Parathyroid adenoma (tissue), 2 donors: ENCODE data around the gene RERE.

Experiments
- H2AFZ ChIP-seq: fragments of 300-600 bp; sonication (generic); one replicate; pipeline ENCODE4 v1.7.0; 2017; ENCODE audit warnings: antibody characterized with exemption, mild to moderate bottlenecking
- H3K27ac ChIP-seq: fragments of 300-600 bp; sonication (generic); one replicate; pipeline ENCODE4 v1.7.0; 2017
- H3K27me3 ChIP-seq: fragments of 300-600 bp; sonication (generic); one replicate; pipeline ENCODE4 v1.7.0; 2017; ENCODE audit warnings: low read length; ENCODE audit not compliant: control insufficient read depth, insufficient read depth
- H3K36me3 ChIP-seq: fragments of 300-600 bp; sonication (generic); one replicate; pipeline ENCODE4 v1.7.0; 2017; ENCODE audit warnings: low read length; ENCODE audit not compliant: control insufficient read depth, insufficient read depth
- H3K4me1 ChIP-seq: fragments of 300-600 bp; sonication (generic); one replicate; pipeline ENCODE4 v1.7.0; 2017; ENCODE audit warnings: control low read depth
- H3K4me2 ChIP-seq: fragments of 300-600 bp; sonication (generic); one replicate; pipeline ENCODE4 v1.7.0; 2017; ENCODE audit warnings: low read length
- H3K4me3 ChIP-seq: fragments of 300-600 bp; sonication (generic); one replicate; pipeline ENCODE4 v1.7.0; 2017; ENCODE audit warnings: low read depth, low read length
- H3K79me2 ChIP-seq: fragments of 300-600 bp; sonication (generic); one replicate; pipeline ENCODE4 v1.7.0; 2017; ENCODE audit warnings: control low read depth
- H3K9ac ChIP-seq: fragments of 300-600 bp; sonication (generic); one replicate; pipeline ENCODE4 v1.7.0; 2017; ENCODE audit warnings: mild to moderate bottlenecking
- H3K9me3 ChIP-seq: fragments of 300-600 bp; sonication (generic); one replicate; pipeline ENCODE4 v1.7.0; 2017; ENCODE audit warnings: low read length; ENCODE audit not compliant: control insufficient read depth
- TF ChIP-seq, protein P1 (sequence below): fragments of 300-600 bp; sonication (generic); IDR thresholded peaks from one replicate; pipeline ENCODE4 v1.7.0; 2017; ENCODE audit warnings: antibody characterized with exemption, mild to moderate bottlenecking
- donor health status: primary hyperparathyroidism.

RERE gene

DNA sequence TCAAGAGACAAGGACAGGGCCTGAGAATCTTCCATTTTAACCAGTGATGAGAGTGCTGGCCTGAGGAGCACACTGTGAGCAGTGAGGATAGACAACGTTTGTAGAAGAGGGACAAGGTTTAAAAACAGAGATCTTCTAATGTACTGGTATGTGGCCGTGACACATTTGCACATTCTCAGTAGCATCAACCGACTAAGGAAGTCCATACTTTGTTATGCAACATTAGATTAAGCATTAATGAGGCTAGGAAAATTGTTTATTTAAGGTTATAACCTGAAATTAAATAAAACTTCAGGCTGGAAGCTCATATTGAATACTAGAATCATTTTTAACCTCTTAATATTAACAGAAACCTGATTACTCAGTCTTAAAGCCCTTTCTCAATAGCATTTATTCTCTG is 400.6 kb downstream of the RERE start:
- Histone ChIP-seq H3K4me1 (peaks cover 19% of the 10 kb centered on the region), H3K79me2 (peaks cover 49% of the 10 kb centered on the region), H3K4me3 (no peak overlapping the region), H3K36me3 (no peaks in the 10 kb centered on the region), H2AFZ (no peak overlapping the region), H3K9me3 (no peaks in the 10 kb centered on the region), H3K27ac (no peak overlapping the region), H3K9ac (no peak overlapping the region), H3K27me3 (no peaks in the 10 kb centered on the region), H3K4me2 (no peak overlapping the region)
- TF ChIP-seq, protein P1, sequence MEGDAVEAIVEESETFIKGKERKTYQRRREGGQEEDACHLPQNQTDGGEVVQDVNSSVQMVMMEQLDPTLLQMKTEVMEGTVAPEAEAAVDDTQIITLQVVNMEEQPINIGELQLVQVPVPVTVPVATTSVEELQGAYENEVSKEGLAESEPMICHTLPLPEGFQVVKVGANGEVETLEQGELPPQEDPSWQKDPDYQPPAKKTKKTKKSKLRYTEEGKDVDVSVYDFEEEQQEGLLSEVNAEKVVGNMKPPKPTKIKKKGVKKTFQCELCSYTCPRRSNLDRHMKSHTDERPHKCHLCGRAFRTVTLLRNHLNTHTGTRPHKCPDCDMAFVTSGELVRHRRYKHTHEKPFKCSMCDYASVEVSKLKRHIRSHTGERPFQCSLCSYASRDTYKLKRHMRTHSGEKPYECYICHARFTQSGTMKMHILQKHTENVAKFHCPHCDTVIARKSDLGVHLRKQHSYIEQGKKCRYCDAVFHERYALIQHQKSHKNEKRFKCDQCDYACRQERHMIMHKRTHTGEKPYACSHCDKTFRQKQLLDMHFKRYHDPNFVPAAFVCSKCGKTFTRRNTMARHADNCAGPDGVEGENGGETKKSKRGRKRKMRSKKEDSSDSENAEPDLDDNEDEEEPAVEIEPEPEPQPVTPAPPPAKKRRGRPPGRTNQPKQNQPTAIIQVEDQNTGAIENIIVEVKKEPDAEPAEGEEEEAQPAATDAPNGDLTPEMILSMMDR, result no peak

DNA sequence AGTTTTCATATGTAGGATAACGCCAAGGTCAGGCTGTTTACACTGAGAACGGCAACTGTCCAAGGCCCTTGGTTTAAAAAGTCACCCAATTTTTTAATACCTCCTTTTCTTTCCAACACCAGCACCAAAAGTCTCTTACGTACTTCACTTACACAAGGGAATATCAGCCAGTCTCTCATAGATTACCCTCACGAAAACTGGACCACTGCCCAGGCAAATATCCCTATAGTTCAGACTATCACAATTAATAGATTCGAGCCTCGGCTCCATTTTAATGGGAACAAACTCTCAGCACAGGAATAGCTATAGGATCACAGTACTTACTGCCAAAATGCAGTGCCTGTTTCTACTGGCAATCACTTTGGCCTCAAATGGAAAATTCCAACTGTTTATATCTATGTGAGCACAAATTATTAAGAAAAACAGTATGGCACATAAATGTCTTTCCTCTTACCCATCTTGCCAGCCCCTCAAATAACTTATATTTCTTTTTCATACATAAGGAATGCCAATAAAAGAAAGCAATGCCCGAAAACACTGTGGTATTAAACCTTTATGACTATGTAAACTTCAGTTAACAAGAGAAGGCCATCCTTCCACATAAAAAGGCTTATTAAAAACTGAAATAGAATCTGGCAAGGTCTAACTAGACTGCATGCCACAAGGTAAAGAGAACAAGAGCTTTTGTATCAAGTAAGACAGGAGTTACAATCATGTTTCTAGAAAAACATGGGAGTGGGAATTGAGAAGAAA is 401.7 kb downstream of the RERE start:
- Histone ChIP-seq H3K4me3 (no peak overlapping the region), H3K27me3 (no peaks in the 10 kb centered on the region), H3K9me3 (no peaks in the 10 kb centered on the region), H3K4me2 (no peak overlapping the region), H3K79me2 (peaks cover 49% of the 10 kb centered on the region), H3K9ac (no peak overlapping the region), H3K36me3 (no peaks in the 10 kb centered on the region), H3K4me1 (peaks cover 19% of the 10 kb centered on the region), H2AFZ (no peak overlapping the region), H3K27ac (no peak overlapping the region)
- TF ChIP-seq, protein P1, result no peak

DNA sequence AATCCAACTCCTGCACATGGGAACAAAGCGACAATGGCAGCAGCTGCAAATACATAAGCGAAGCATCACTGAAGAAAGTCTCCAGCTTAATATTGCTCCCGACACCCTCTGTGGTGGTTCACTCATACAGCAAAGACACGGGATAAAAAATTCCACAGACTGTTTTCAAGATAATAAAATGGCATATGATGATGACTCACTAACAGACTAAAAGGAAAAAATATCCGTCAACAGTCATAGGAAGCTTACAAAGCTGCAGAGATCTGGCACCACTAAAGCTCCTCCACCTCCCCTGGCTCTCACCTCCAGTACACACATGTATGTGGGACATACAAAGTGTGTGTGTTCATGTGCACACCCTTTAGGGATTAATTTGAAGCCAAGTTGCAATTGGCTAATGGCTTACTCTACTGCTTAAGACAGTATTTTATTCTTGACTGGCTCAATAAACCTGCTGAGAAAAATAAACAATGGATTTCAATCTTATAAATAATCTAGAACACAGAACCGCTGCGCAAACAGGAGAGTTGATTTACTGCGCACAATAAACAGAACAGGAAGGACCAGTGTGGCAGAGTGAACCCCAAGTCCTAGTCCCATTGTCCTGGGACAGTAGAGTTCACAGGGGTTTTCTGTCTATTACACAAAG is 405.1 kb downstream of the RERE start:
- peaks cover 37% of the 10 kb centered on the region for H3K79me2 ChIP-seq
- no peak overlapping the region for H3K27ac ChIP-seq
- no peak overlapping the region for H2AFZ ChIP-seq
- H3K4me3 ChIP-seq, result no peak overlapping the region
- TF ChIP-seq, protein P1, result no peak
- H3K4me2 ChIP-seq, result no peak overlapping the region
- H3K9me3 ChIP-seq, result no peaks in the 10 kb centered on the region
- no peak overlapping the region for H3K9ac ChIP-seq
- no peaks in the 10 kb centered on the region for H3K27me3 ChIP-seq
- H3K4me1 ChIP-seq, result peaks cover 11% of the 10 kb centered on the region
- no peaks in the 10 kb centered on the region for H3K36me3 ChIP-seq

DNA sequence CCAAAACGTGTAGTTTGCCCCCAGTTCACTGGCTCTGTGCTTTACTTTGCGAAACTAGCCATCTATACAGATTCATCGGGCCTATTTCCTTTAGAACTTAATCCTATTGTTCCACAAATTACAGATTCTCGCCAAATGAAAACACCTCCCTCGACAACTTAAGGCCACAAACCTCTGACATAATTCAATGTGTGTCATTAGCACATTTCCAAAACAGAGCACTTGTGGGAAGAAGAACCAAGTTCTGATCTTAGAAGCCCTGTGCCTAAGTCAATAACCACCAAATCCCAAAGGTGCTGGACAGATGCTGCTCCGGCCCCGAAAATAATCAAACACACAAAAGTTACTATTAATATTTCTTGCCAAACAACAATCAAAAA is 405.6 kb downstream of the RERE start:
- no peak overlapping the region for H3K4me3 ChIP-seq
- H2AFZ ChIP-seq, result no peak overlapping the region
- TF ChIP-seq, protein P1, result no peak
- H3K79me2 ChIP-seq, result peaks cover 38% of the 10 kb centered on the region
- no peak overlapping the region for H3K9ac ChIP-seq
- H3K4me2 ChIP-seq, result no peak overlapping the region
- H3K9me3 ChIP-seq, result no peaks in the 10 kb centered on the region
- no peaks in the 10 kb centered on the region for H3K27me3 ChIP-seq
- H3K36me3 ChIP-seq, result no peaks in the 10 kb centered on the region
- peaks cover 11% of the 10 kb centered on the region for H3K4me1 ChIP-seq
- no peak overlapping the region for H3K27ac ChIP-seq

DNA sequence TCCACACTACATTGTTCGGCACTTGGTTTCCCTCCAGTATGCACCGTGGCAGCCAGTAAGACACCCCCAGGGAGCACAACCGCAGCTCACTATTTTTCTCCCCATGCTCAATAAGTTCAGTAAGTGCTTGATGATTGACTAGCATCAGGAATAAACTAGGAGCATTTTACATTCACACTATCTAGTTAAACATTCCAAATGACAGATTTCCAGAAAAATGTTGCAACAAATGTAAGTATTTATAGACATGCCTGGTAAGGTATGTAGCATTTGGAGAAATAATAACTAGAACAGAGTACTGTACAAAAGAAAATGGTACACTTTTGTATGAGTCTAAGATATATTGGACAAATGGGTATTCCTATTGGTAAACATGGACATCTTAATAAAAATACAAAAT is 406.6 kb downstream of the RERE start:
- Histone ChIP-seq H3K27ac (no peak overlapping the region), H3K36me3 (no peaks in the 10 kb centered on the region), H3K79me2 (peaks cover 37% of the 10 kb centered on the region), H3K27me3 (no peaks in the 10 kb centered on the region), H3K9ac (no peak overlapping the region), H3K9me3 (no peaks in the 10 kb centered on the region), H3K4me1 (peaks cover 11% of the 10 kb centered on the region), H2AFZ (no peak overlapping the region), H3K4me3 (no peak overlapping the region), H3K4me2 (no peak overlapping the region)
- TF ChIP-seq, protein P1, result no peak
